ENCODE measurements around the gene ALDH1A2.
"Not testable (repeated sequence)": the region's sequence is repeated elsewhere in the genome, so short reads cannot be mapped to it uniquely, and the experiment has no call there.

Gene ALDH1A2

DNA sequence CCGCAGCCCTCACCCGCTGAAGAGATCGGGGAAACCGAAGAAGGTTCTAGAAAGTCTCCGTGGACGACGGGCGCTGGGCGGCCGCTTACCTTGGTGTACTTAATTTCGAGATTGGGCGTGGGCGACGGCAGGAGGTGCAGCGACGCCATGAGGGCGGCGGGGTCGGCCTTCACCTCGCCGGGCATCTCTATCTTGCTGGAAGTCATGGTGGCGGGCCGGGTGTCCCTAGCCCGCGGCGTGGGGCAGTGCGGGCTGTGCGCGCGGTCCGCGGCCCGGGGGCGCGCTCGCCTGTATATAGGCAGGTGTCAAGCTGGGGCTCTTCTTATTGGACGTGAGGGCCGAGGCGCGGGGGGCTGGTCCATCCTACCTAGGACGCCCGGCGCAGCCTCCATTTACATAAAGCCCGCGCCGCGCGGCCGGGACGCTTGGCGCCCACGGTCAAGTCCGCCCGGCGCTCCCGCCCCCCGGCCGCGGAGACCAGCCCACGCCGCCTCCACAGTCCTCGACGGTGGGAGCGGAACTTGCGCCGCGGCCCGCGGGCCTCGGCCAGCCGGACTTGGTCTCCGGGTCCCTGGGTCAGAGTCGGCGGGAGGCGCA lies at the start of gene ALDH1A2:
ALDH1A2 (minus strand) TSS at position 267 of the 597 bp plus-strand sequence; CDS start at position 206, 61 bp downstream.
- no peak for DNase-seq

- DNase-seq = no peak
Measured at GRCh38 chr15:58114812-58115211, 49.3 kb upstream of the ALDH1A2 start.

DNA sequence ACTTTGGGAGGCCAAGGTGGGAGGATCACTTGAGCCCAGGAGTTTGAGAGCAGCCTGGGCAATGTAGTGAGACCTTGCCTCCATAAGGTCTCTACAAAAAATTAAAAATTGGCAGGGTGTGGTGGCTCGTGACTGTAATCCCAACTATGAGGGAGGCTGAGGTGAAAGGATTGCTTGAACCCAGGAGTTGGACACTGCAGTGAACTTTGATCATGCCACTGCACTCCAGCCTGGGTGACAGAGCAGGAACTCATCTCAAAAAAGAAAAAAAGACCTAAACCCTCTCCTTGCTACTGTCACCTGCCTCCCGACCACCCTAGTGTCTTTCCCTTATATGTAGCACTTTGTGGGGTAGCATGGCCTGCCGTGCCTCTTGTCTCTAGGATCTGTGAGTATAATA lies 48.9 kb upstream of the ALDH1A2 start:
- no peak for DNase-seq

GRCh38 chr15:58113358-58113757 lies 47.8 kb upstream of the ALDH1A2 start:
- not testable (repeated sequence) for DNase-seq

DNA sequence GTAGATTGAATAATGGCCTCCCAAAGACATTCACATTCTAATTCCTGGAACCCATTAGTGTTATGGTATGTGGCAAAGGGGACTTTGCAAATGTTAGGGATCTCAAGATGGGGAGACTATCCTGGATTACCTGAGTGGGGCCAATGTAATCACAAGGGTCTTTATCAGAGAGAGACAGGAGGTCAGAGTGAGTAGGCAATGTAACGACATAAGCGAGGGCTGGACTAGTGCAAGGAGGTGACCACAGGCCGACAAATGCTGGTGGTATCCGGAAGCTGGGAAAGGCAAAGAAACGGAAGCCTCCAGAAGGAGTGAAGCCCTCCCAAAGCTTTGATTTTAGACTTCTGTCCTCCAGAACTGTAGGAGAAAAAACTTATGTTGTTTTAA lies 46.2 kb upstream of the ALDH1A2 start:
- no peak for DNase-seq

DNA sequence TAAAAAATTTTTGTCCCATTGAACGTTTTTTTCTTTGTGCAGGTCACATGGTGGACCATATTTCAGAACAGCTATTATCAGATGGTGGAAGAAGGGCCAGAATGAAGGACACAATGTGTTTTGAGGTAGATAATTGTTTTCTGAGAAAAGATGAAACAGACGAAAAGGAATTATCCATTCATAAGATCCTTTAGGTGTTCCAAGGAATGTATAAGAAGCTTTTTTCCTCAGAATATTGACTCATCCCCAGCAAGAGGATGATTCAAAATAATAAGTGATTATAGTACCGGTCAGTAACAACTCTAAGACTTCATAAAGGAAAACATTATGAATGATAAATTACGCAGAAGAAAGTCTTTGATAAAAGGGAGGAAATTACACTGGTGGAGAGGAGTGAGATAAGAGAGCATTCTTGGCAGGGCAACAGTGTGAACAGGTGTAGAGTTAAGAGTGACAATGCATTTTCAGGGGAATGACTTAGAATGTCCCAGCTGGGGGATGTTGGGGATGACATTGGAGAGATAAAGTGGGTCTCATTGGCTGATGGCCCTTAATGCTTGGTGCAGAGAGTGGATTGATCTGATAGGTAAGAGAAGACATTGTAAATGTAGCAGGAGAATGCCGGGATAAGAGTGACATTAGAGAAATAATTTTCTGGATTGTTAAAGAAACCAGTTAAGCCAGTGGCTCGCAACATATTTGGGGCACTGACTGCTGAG lies 45.6 kb upstream of the ALDH1A2 start:
- no peak for DNase-seq

DNA sequence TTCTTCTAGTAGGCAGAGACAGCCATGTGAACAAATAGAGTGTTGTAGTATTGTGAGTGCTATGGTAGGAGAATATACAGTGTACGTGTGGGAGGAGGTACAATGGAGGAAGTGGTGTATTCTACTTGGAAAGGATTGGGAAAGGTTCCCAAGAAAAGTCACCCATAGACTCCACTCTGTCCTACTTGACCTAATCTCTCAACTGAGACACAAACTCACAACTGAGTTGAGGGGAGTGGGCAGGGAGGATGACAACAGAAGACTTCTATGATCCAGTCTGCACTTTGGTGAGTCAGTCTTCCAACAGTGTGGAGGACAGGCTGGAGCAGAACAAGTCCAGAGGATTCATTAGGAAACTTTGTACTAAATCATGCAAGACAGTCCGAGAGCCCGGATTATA lies 43.9 kb upstream of the ALDH1A2 start:
- DNase-seq = no peak

- no peak for DNase-seq
Measured at GRCh38 chr15:58108117-58108516, 42.6 kb upstream of the ALDH1A2 start.

DNA sequence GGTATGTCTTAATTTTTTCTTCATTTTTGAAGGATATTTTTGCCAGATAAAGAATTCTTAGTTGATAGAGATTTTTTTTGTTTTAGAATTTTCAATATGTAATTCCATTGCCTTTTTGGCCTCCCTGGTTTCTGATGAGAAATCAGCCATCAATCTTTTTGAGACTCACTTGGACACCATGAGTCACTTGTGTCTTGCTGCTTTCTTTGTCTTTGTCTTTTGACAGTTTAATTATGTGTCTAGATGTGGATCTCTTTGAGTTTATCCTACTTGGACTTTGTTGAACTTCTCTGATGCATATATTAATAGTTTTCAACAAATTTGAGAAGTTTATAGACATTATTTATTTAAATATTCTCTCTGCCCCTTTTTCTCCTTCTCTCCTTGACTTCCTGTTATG lies 38.0 kb upstream of the ALDH1A2 start:
- DNase-seq = no peak

- no peak for DNase-seq
Measured at GRCh38 chr15:58096529-58097084, 31.1 kb upstream of the ALDH1A2 start.

- DNase-seq = no peak
Measured at GRCh38 chr15:58095415-58095814, 29.9 kb upstream of the ALDH1A2 start.

- DNase-seq = no peak
Measured at GRCh38 chr15:58087871-58088270, 22.4 kb upstream of the ALDH1A2 start.

GRCh38 chr15:58086491-58086890 lies 21.0 kb upstream of the ALDH1A2 start:
- no peak for DNase-seq

GRCh38 chr15:58083526-58083925 lies 18.0 kb upstream of the ALDH1A2 start:
- no peak for DNase-seq

DNA sequence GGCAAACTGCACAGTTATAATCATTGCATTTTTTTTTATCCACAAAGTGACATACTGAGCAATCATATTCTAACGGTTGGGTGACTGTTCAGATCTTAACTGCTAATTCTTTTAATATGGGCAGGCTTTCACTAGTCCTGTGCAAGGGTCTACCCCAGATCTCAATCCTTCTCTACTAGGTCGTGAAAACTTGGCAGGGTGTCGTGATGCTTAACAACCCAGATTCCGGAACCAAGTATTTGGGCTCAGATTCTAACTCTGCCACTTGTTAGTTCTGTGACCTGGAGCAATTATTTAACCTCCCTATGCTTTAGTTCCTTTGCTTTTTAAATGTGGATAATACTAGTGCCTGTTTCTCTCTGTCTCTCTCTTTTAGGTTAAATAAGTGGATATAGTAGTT lies 16.4 kb upstream of the ALDH1A2 start:
- no peak for DNase-seq

DNA sequence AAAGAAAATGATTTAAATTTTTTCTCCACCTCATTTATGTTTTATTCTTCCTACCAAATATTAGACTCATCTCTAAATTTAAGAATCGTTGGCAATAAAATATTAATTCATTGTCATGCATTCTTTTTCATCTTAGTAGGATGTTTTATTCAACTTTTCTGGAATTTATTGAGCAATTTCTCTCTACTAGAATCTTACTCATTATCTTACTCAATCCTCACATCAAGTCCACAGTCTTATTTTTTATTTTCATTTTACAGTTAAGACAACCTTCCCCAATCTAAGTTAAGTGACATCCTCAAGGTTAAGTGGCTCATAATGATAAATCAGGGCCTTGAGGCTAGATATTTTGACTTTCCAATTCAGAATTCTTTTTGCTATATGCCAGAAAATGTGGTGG lies 15.9 kb upstream of the ALDH1A2 start:
- DNase-seq = no peak

DNA sequence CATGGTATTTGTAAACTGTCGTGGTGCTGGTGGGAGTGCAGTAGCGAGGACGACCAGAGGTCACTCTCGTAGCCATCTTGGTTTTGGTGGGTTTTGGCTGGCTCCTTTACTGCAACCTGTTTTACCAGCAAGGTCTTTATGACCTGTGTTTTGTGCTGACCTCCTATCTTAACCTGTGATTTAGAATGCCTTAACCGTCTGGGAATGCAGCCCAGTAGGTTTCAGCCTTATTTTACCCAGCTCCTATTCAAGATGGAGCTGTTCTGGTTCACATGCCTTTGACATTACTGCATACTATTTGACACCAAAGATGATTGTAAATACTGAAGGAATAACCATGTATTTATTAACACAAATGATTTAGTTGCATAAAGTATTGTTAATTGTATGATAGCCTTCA lies 15.4 kb upstream of the ALDH1A2 start:
- DNase-seq = not testable (repeated sequence)

- no peak for DNase-seq
Measured at GRCh38 chr15:58080398-58080797, 14.9 kb upstream of the ALDH1A2 start.

- DNase-seq = no peak
Measured at GRCh38 chr15:58078591-58078990, 13.1 kb upstream of the ALDH1A2 start.

DNA sequence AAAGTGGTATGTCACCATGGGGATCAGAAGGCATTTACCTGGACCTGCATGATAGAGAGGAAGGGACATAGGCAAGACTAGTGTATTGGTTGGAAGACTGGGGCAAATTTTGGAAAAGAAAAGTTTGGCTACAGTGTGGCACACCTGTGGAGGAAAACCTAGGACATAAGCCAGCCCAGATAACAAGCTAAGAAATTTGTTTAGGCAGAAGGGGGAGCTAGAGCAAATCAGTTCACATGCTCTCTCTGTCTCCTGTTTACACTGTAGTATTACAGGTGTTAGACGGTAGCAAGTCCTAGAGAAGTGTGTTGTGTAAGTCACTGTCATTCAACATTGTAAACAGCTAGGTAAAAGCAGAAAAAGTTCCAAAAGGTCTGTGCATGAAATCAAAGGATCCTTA lies 11.9 kb upstream of the ALDH1A2 start:
- DNase-seq = no peak

DNA sequence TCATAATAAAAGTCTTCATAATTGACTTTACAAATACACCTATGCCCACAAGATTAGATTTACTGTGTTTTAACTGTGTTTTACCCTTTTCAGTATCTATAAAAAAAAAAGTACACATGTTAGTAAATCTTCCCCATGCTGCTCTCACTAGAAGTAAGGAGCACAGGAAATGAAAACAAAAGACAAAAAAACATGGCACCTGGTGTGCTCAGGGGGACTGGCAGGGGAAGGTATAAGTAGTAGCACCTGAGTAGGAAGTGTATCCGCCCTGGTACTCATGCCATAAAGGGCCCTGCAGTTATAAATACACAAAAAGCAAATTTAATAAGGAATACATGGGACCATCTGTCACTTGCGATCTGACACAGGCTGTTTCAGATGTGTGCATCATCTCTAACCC lies 8.9 kb upstream of the ALDH1A2 start:
- DNase-seq = no peak

- DNase-seq = peak in 2 of 4 experiments; percentile 9 to 18
Measured at GRCh38 chr15:58070801-58071418, 5.4 kb upstream of the ALDH1A2 start.

- no peak for DNase-seq
Measured at GRCh38 chr15:58069008-58069407, 3.5 kb upstream of the ALDH1A2 start.
